ENCODE measurements around the gene LIMS4.
"Not testable (repeated sequence)": the region's sequence is repeated elsewhere in the genome, so short reads cannot be mapped to it uniquely, and the experiment has no call there.

LIMS4 gene

GRCh38 chr2:110474898-110475297 is 2.3 kb upstream of the LIMS4 start:
- not testable (repeated sequence) for H3K4me3 ChIP-seq (ENCODE audit: low read depth, low read length); H3K4me1 ChIP-seq (ENCODE audit: control insufficient read depth, insufficient read depth, low read length, unreplicated experiment); H3K27me3 ChIP-seq (ENCODE audit: insufficient read depth, low read length); H3K79me2 ChIP-seq (ENCODE audit: control insufficient read depth, insufficient read depth, low read length, unreplicated experiment); H3K27ac ChIP-seq (ENCODE audit: low read depth, low read length); H2AFZ ChIP-seq (ENCODE audit: low read length, unreplicated experiment); H3K36me3 ChIP-seq (ENCODE audit: insufficient read depth, low read length)

- H3K4me3 ChIP-seq (ENCODE audit: low read depth, low read length); H3K27me3 ChIP-seq (ENCODE audit: insufficient read depth, low read length); H3K27ac ChIP-seq (ENCODE audit: low read depth, low read length); H3K79me2 ChIP-seq (ENCODE audit: control insufficient read depth, insufficient read depth, low read length, unreplicated experiment); H3K4me1 ChIP-seq (ENCODE audit: control insufficient read depth, insufficient read depth, low read length, unreplicated experiment); H2AFZ ChIP-seq (ENCODE audit: low read length, unreplicated experiment); H3K36me3 ChIP-seq (ENCODE audit: insufficient read depth, low read length): not testable (repeated sequence)
Measured at GRCh38 chr2:110473059-110473358, 393 bp upstream of the LIMS4 start.

- H3K79me2 ChIP-seq (ENCODE audit: control insufficient read depth, insufficient read depth, low read length, unreplicated experiment); H3K36me3 ChIP-seq (ENCODE audit: insufficient read depth, low read length); H3K27me3 ChIP-seq (ENCODE audit: insufficient read depth, low read length); H3K27ac ChIP-seq (ENCODE audit: low read depth, low read length); H3K4me3 ChIP-seq (ENCODE audit: low read depth, low read length); H2AFZ ChIP-seq (ENCODE audit: low read length, unreplicated experiment); H3K4me1 ChIP-seq (ENCODE audit: control insufficient read depth, insufficient read depth, low read length, unreplicated experiment): not testable (repeated sequence)
Measured at GRCh38 chr2:110468921-110469320, 3.7 kb downstream of the LIMS4 start.

- H3K27me3 ChIP-seq (ENCODE audit: insufficient read depth, low read length); H2AFZ ChIP-seq (ENCODE audit: low read length, unreplicated experiment); H3K36me3 ChIP-seq (ENCODE audit: insufficient read depth, low read length); H3K4me1 ChIP-seq (ENCODE audit: control insufficient read depth, insufficient read depth, low read length, unreplicated experiment); H3K4me3 ChIP-seq (ENCODE audit: low read depth, low read length); H3K79me2 ChIP-seq (ENCODE audit: control insufficient read depth, insufficient read depth, low read length, unreplicated experiment); H3K27ac ChIP-seq (ENCODE audit: low read depth, low read length): not testable (repeated sequence)
Measured at GRCh38 chr2:110465312-110465711, 7.3 kb downstream of the LIMS4 start.

- not testable (repeated sequence) for H3K27ac ChIP-seq (ENCODE audit: low read depth, low read length); H3K36me3 ChIP-seq (ENCODE audit: insufficient read depth, low read length); H2AFZ ChIP-seq (ENCODE audit: low read length, unreplicated experiment); H3K79me2 ChIP-seq (ENCODE audit: control insufficient read depth, insufficient read depth, low read length, unreplicated experiment); H3K4me3 ChIP-seq (ENCODE audit: low read depth, low read length); H3K27me3 ChIP-seq (ENCODE audit: insufficient read depth, low read length); H3K4me1 ChIP-seq (ENCODE audit: control insufficient read depth, insufficient read depth, low read length, unreplicated experiment)
Measured at GRCh38 chr2:110462458-110462857, 10.2 kb downstream of the LIMS4 start.

- not testable (repeated sequence) for H3K4me3 ChIP-seq (ENCODE audit: low read depth, low read length); H3K27me3 ChIP-seq (ENCODE audit: insufficient read depth, low read length); H3K79me2 ChIP-seq (ENCODE audit: control insufficient read depth, insufficient read depth, low read length, unreplicated experiment); H3K27ac ChIP-seq (ENCODE audit: low read depth, low read length); H3K36me3 ChIP-seq (ENCODE audit: insufficient read depth, low read length); H3K4me1 ChIP-seq (ENCODE audit: control insufficient read depth, insufficient read depth, low read length, unreplicated experiment); H2AFZ ChIP-seq (ENCODE audit: low read length, unreplicated experiment)
Measured at GRCh38 chr2:110460318-110460717, 12.3 kb downstream of the LIMS4 start.

- not testable (repeated sequence) for H3K36me3 ChIP-seq (ENCODE audit: insufficient read depth, low read length); H3K4me1 ChIP-seq (ENCODE audit: control insufficient read depth, insufficient read depth, low read length, unreplicated experiment); H3K27ac ChIP-seq (ENCODE audit: low read depth, low read length); H3K4me3 ChIP-seq (ENCODE audit: low read depth, low read length); H3K27me3 ChIP-seq (ENCODE audit: insufficient read depth, low read length); H2AFZ ChIP-seq (ENCODE audit: low read length, unreplicated experiment); H3K79me2 ChIP-seq (ENCODE audit: control insufficient read depth, insufficient read depth, low read length, unreplicated experiment)
Measured at GRCh38 chr2:110457214-110457590, 15.4 kb downstream of the LIMS4 start.

GRCh38 chr2:110456291-110457213 is 16.1 kb downstream of the LIMS4 start:
- not testable (repeated sequence) for H3K27ac ChIP-seq (ENCODE audit: low read depth, low read length); H3K4me3 ChIP-seq (ENCODE audit: low read depth, low read length); H3K36me3 ChIP-seq (ENCODE audit: insufficient read depth, low read length); H3K4me1 ChIP-seq (ENCODE audit: control insufficient read depth, insufficient read depth, low read length, unreplicated experiment); H3K79me2 ChIP-seq (ENCODE audit: control insufficient read depth, insufficient read depth, low read length, unreplicated experiment); H2AFZ ChIP-seq (ENCODE audit: low read length, unreplicated experiment); H3K27me3 ChIP-seq (ENCODE audit: insufficient read depth, low read length)

- H3K27me3 ChIP-seq (ENCODE audit: insufficient read depth, low read length); H3K4me1 ChIP-seq (ENCODE audit: control insufficient read depth, insufficient read depth, low read length, unreplicated experiment); H3K36me3 ChIP-seq (ENCODE audit: insufficient read depth, low read length); H3K79me2 ChIP-seq (ENCODE audit: control insufficient read depth, insufficient read depth, low read length, unreplicated experiment); H3K27ac ChIP-seq (ENCODE audit: low read depth, low read length); H2AFZ ChIP-seq (ENCODE audit: low read length, unreplicated experiment); H3K4me3 ChIP-seq (ENCODE audit: low read depth, low read length): not testable (repeated sequence)
Measured at GRCh38 chr2:110455080-110455670, 17.4 kb downstream of the LIMS4 start.

GRCh38 chr2:110450951-110451350 is 21.7 kb downstream of the LIMS4 start:
- H3K4me3 ChIP-seq (ENCODE audit: low read depth, low read length); H3K79me2 ChIP-seq (ENCODE audit: control insufficient read depth, insufficient read depth, low read length, unreplicated experiment); H3K27me3 ChIP-seq (ENCODE audit: insufficient read depth, low read length); H3K4me1 ChIP-seq (ENCODE audit: control insufficient read depth, insufficient read depth, low read length, unreplicated experiment); H2AFZ ChIP-seq (ENCODE audit: low read length, unreplicated experiment); H3K36me3 ChIP-seq (ENCODE audit: insufficient read depth, low read length); H3K27ac ChIP-seq (ENCODE audit: low read depth, low read length): not testable (repeated sequence)

GRCh38 chr2:110449127-110449947 is 23.3 kb downstream of the LIMS4 start:
- H3K4me1 ChIP-seq (ENCODE audit: control insufficient read depth, insufficient read depth, low read length, unreplicated experiment); H3K36me3 ChIP-seq (ENCODE audit: insufficient read depth, low read length): not testable (repeated sequence)

More at GRCh38 chr2:110449127-110449947, 23.3 kb downstream of the LIMS4 start:
- not testable (repeated sequence) for H3K4me3 ChIP-seq (ENCODE audit: low read depth, low read length); H3K27ac ChIP-seq (ENCODE audit: low read depth, low read length); H3K27me3 ChIP-seq (ENCODE audit: insufficient read depth, low read length); H2AFZ ChIP-seq (ENCODE audit: low read length, unreplicated experiment); H3K79me2 ChIP-seq (ENCODE audit: control insufficient read depth, insufficient read depth, low read length, unreplicated experiment)

Data from ACC112 (cell line).